GM21723 (cell line): ENCODE data around the gene CRTC1.

Experiments
- ATAC-seq: cut with Tn5 transposase; IDR thresholded peaks from one replicate; pipeline ENCODE4 v1.9.1; 2021; ENCODE audit warnings: mild to moderate bottlenecking, moderate library complexity; ENCODE audit not compliant: unreplicated experiment

The CRTC1 gene

GRCh38 chr19:18780631-18781030 lies 97.2 kb downstream of the CRTC1 start:
- ATAC-seq, result no peak

GRCh38 chr19:18781047-18781600 lies 97.6 kb downstream of the CRTC1 start:
- ATAC-seq, result no peak

GRCh38 chr19:18781885-18782527 lies 98.5 kb downstream of the CRTC1 start:
- ATAC-seq, result no peak

- no peak for ATAC-seq
Observed at GRCh38 chr19:18782559-18783225, 99.2 kb downstream of the CRTC1 start.

- ATAC-seq, result no peak
Observed at GRCh38 chr19:18783958-18784785, 100.7 kb downstream of the CRTC1 start.

- no peak for ATAC-seq
Observed at GRCh38 chr19:18784786-18785120, 101.3 kb downstream of the CRTC1 start.

- ATAC-seq, result no peak
Observed at GRCh38 chr19:18785179-18786124, 102.0 kb downstream of the CRTC1 start.

- ATAC-seq, result no peak
Observed at GRCh38 chr19:18788529-18789421, 105.3 kb downstream of the CRTC1 start.

- ATAC-seq, result no peak
Observed at GRCh38 chr19:18789422-18789869, 106.0 kb downstream of the CRTC1 start.

GRCh38 chr19:18789883-18790565 lies 106.5 kb downstream of the CRTC1 start:
- no peak for ATAC-seq

GRCh38 chr19:18790566-18791314 lies 107.3 kb downstream of the CRTC1 start, which contains the start of gene COMP:
COMP (minus strand) TSS chr19:18791305; CDS start chr19:18791269, 36 bp downstream.
- ATAC-seq, result no peak

- ATAC-seq, result no peak
Observed at GRCh38 chr19:18791315-18791678, 107.8 kb downstream of the CRTC1 start.

- ATAC-seq, result no peak
Observed at GRCh38 chr19:18792661-18793060, 109.2 kb downstream of the CRTC1 start.

GRCh38 chr19:18793144-18794028 lies 109.9 kb downstream of the CRTC1 start:
- ATAC-seq, result no peak

- no peak for ATAC-seq
Observed at GRCh38 chr19:18794029-18794313, 110.5 kb downstream of the CRTC1 start.

- no peak for ATAC-seq
Observed at GRCh38 chr19:18794692-18795091, 111.2 kb downstream of the CRTC1 start.

- ATAC-seq, result no peak
Observed at GRCh38 chr19:18795540-18795939, 112.1 kb downstream of the CRTC1 start.
